Ectodermal cell (in vitro differentiated cells): ENCODE results near the gene LAMC1.

Experiments
- H3K27ac ChIP-seq: 2 replicates; pipeline ENCODE4 v1.7.0; 2013; ENCODE audit warnings: mild to moderate bottlenecking, low read depth, low read length; ENCODE audit not compliant: insufficient read depth, poor library complexity, severe bottlenecking
- H3K27me3 ChIP-seq: 2 replicates; pipeline ENCODE4 v1.7.0; 2013; ENCODE audit warnings: mild to moderate bottlenecking, low read length; ENCODE audit not compliant: insufficient read depth, control insufficient read depth, poor library complexity, severe bottlenecking
- H3K36me3 ChIP-seq: one replicate; pipeline ENCODE4 v1.7.0; 2013; ENCODE audit warnings: low read length; ENCODE audit not compliant: control insufficient read depth, insufficient read depth
- H3K4me1 ChIP-seq: one replicate; pipeline ENCODE4 v1.7.0; 2013; ENCODE audit warnings: low read length; ENCODE audit not compliant: control insufficient read depth, insufficient read depth
- H3K4me3 ChIP-seq: 2 replicates; pipeline ENCODE4 v1.7.0; 2013; ENCODE audit warnings: low read depth, low read length, control low read depth; ENCODE audit not compliant: insufficient read depth
- H3K9me3 ChIP-seq: 2 replicates; pipeline ENCODE4 v1.7.0; 2013; ENCODE audit warnings: mild to moderate bottlenecking, low read length, moderate library complexity; ENCODE audit not compliant: control insufficient read depth
- WGBS, 2 experiments: methylation state at CpG; one replicate each; pipeline ENCODE4 v1.1.7; 2013; ENCODE audit warnings: missing lambda C conversion rate in 2 of 2; 5-methylcytosine and 5-hydroxymethylcytosine counted together

The LAMC1 gene

DNA sequence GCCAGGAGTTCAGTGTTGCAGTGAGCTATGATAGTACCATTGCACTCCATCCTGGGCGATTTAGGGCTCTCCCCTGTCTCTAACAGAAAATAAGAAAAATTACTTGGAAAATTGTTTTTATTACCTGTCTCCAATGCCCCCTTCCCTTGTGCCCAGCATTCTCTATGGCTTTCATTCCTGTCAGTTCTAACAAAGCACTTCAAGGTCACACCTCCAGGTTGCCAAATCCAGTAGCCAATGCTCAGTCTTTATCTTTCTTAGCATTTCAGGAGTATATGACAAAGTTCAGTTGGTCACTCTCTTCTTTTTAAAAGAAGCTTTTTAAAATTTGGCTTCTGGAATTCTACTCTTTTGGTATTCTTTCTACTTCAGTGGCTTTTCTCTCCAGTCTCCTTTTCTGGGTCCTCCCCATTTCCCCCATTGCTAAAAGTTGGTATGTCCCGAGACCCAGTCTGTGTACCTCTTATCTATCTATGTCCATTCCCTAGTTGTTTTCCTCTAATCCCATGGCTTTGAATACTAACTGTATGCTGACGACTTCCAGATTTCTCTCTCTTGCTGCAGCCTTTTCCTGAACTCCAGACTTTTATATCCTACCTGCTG is 69.9 kb downstream of the LAMC1 start:
- no peaks in the 10 kb centered on the region for H3K27me3 ChIP-seq
- no peak overlapping the region for H3K27ac ChIP-seq
- H3K4me1 ChIP-seq: peaks cover 26% of the 10 kb centered on the region
- no peaks in the 10 kb centered on the region for H3K9me3 ChIP-seq
- H3K4me3 ChIP-seq: no peak overlapping the region
- WGBS, 2 experiments: 88 to 90% methylated on average over 2 to 3 of the region's 3 CpGs
- no peaks in the 10 kb centered on the region for H3K36me3 ChIP-seq

DNA sequence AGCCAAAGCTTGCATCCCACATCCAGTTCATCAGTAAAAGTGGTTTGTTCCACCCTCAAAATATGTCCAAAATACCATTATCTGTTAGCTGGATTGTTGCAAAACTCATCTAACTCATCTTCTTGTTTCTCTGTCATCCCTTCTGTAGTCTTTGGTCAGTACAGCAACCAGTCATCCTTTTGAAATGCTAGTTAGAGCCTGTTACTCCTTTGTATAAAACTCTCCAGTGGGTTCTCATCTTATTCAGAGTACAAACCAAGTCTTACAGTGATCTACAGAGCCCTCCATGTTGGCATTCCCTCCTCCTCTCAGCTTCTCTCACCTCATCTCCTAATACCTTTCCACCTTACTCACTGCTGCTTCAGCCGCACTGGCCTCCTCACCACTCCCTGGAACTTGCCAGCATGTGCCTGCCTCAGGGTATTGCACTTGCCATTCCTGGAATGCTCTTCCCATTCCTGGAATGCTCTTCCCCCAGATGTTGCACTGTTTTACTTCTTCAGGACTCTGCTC is 70.6 kb downstream of the LAMC1 start:
- no peaks in the 10 kb centered on the region for H3K9me3 ChIP-seq
- no peak overlapping the region for H3K27ac ChIP-seq
- no peaks in the 10 kb centered on the region for H3K27me3 ChIP-seq
- H3K4me1 ChIP-seq: peaks cover 26% of the 10 kb centered on the region
- no peak overlapping the region for H3K4me3 ChIP-seq
- H3K36me3 ChIP-seq: no peaks in the 10 kb centered on the region
- 70 to 73% methylated on average over 1 of the region's 1 CpG for WGBS, 2 experiments

DNA sequence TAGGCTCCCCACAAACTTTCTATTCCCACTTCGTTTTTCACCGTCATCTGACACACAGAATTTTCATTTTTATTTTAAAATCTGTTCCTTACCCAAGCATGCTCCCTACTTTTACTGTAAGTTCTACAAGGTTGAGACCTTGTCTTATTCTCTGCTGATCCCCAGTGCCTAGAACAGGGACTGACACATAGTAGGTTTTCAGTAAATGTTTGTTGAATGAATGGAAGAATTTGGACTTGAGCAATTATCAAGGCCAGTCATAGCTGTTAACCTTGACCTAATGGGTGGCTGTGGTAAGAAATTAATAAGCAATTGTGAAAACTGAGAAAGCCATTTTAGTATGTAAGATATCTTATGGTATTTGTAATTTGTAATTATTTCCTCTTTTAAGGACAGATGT is 71.1 kb downstream of the LAMC1 start:
- H3K4me1 ChIP-seq: peaks cover 26% of the 10 kb centered on the region
- WGBS, 2 experiments: 41 to 44% methylated on average over 2 of the region's 2 CpGs
- no peak overlapping the region for H3K4me3 ChIP-seq
- H3K36me3 ChIP-seq: no peaks in the 10 kb centered on the region
- H3K27me3 ChIP-seq: no peaks in the 10 kb centered on the region
- no peaks in the 10 kb centered on the region for H3K9me3 ChIP-seq
- H3K27ac ChIP-seq: no peak overlapping the region

GRCh38 chr1:183096351-183096750 is 73.1 kb downstream of the LAMC1 start:
- WGBS, 2 experiments: 94 to 100% methylated on average over 2 of the region's 2 CpGs
- H3K4me3 ChIP-seq: no peak overlapping the region

GRCh38 chr1:183096894-183097293 is 73.7 kb downstream of the LAMC1 start:
- no peaks in the 10 kb centered on the region for H3K9me3 ChIP-seq
- H3K27me3 ChIP-seq: no peaks in the 10 kb centered on the region
- H3K27ac ChIP-seq: no peak overlapping the region
- 88 to 91% methylated on average over 3 of the region's 3 CpGs for WGBS, 2 experiments
- H3K4me3 ChIP-seq: no peak overlapping the region
- H3K4me1 ChIP-seq: peaks cover 16% of the 10 kb centered on the region
- H3K36me3 ChIP-seq: no peaks in the 10 kb centered on the region

More at GRCh38 chr1:183096351-183096750, 73.1 kb downstream of the LAMC1 start:
- no peaks in the 10 kb centered on the region for H3K27me3 ChIP-seq
- no peaks in the 10 kb centered on the region for H3K36me3 ChIP-seq
- H3K27ac ChIP-seq: no peak overlapping the region
- peaks cover 16% of the 10 kb centered on the region for H3K4me1 ChIP-seq
- no peaks in the 10 kb centered on the region for H3K9me3 ChIP-seq

DNA sequence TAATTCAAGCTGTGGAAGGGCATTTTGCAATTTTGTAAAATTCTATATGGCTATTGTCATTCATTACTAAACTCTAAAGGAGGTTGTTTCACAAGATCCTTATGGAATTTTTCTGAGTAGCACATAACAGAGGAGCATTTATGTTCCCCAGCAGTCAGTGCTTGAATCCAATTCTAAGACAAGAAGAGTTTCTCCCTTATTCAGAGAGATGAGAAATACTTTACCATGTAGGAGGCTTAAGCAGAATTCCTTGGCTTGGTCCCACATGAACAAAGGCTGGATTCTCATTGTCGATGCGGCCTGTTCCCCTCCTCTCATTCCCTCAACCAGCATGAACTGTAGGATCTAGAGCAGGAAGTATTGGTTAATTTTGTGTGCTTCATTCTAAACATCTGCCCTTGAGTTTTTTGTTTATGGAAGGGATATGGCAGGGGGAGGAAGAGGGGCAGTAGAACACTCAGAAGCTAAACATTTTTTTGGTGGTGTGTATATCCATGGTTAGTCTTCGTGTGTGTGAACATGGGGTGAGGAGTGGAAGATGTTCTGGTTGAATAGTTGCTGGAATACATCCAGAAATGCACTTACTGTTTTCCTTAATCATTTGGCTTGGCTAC is 74.3 kb downstream of the LAMC1 start:
- Histone ChIP-seq H3K27ac (no peak overlapping the region), H3K4me1 (peaks cover 19% of the 10 kb centered on the region), H3K36me3 (no peaks in the 10 kb centered on the region), H3K9me3 (no peaks in the 10 kb centered on the region), H3K27me3 (no peaks in the 10 kb centered on the region), H3K4me3 (no peak overlapping the region)
- 71 to 76% methylated on average over 3 of the region's 3 CpGs for WGBS, 2 experiments

DNA sequence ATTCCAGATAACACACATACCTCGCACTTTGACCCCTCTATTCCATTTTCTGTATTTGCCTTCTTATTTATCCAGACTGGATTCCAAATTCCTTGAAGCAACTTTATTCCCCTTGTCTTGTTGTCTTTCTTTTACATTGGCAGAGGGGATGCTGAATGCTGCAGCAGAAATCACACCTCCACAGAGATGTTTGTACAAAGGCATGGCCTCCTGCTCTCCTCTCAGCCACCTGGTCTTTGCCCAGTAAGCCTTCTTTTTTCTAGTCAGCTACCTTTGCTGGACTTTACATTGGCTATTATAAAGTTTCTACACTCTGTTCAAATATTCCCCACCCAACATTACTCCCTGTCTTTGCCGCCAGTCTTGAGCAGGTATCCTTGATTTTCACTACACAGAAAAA is 75.1 kb downstream of the LAMC1 start:
- no peaks in the 10 kb centered on the region for H3K36me3 ChIP-seq
- no peak overlapping the region for H3K27ac ChIP-seq
- 94 to 95% methylated on average over 2 of the region's 2 CpGs for WGBS, 2 experiments
- H3K9me3 ChIP-seq: no peaks in the 10 kb centered on the region
- H3K27me3 ChIP-seq: no peaks in the 10 kb centered on the region
- peaks cover 19% of the 10 kb centered on the region for H3K4me1 ChIP-seq
- H3K4me3 ChIP-seq: no peak overlapping the region

GRCh38 chr1:183100361-183100974 is 77.2 kb downstream of the LAMC1 start:
- Histone ChIP-seq H3K27ac (no peak overlapping the region), H3K36me3 (peaks cover 3% of the 10 kb centered on the region), H3K9me3 (no peaks in the 10 kb centered on the region), H3K4me1 (peaks cover 19% of the 10 kb centered on the region), H3K27me3 (no peaks in the 10 kb centered on the region), H3K4me3 (no peak overlapping the region)
- 89 to 90% methylated on average over 4 of the region's 4 CpGs for WGBS, 2 experiments

DNA sequence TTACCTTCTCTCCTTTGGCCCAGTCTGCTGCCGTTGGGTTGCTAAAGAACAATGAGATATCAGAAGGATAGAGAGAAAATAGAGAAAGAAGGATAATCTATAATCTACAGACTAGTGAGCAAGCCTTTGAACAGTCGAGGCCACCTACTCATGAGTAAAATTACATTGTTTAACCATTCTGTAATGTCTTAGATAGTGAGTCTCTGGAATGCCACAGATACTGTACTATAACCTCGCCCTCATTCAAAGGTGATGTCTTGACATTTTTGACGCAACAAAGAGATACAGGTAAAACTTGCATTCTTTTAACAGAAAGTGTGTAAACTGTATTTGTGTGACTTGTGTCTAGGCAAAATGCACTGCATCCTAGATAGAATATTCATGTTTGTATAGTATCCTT is 77.9 kb downstream of the LAMC1 start:
- H3K27ac ChIP-seq: no peak overlapping the region
- H3K4me3 ChIP-seq: no peak overlapping the region
- WGBS, 2 experiments: 91 to 93% methylated on average over 4 of the region's 4 CpGs
- H3K27me3 ChIP-seq: no peaks in the 10 kb centered on the region
- peaks cover 19% of the 10 kb centered on the region for H3K4me1 ChIP-seq
- H3K9me3 ChIP-seq: no peaks in the 10 kb centered on the region
- peaks cover 3% of the 10 kb centered on the region for H3K36me3 ChIP-seq

GRCh38 chr1:183101841-183102276 is 78.6 kb downstream of the LAMC1 start:
- Histone ChIP-seq H3K27me3 (no peaks in the 10 kb centered on the region), H3K4me3 (no peak overlapping the region), H3K4me1 (peaks cover 16% of the 10 kb centered on the region), H3K27ac (no peak overlapping the region), H3K9me3 (no peaks in the 10 kb centered on the region), H3K36me3 (peaks cover 3% of the 10 kb centered on the region)
- WGBS, 2 experiments: 69 to 74% methylated on average over 7 to 8 of the region's 8 CpGs
